MV-4-11 (cell line): ENCODE data around the gene PLXNA4.
A peak's percentile ranks its signal among the peaks of the same experiment; 100 is the strongest.

Source experiments
- DNase-seq: peaks from one replicate; lab custom pipeline; 2025; lab: John Stamatoyannopoulos, UW

Gene PLXNA4

GRCh38 chr7:132115758-132116157 is 460.5 kb downstream of the PLXNA4 start:
- DNase-seq, result no peak

- no peak for DNase-seq
Observed at GRCh38 chr7:132115028-132115427, 461.2 kb downstream of the PLXNA4 start.

GRCh38 chr7:132114411-132114810 is 461.9 kb downstream of the PLXNA4 start:
- no peak for DNase-seq

GRCh38 chr7:132113536-132114371 is 462.5 kb downstream of the PLXNA4 start:
- DNase-seq, result no peak

- DNase-seq, result no peak
Observed at GRCh38 chr7:132112657-132113056, 463.6 kb downstream of the PLXNA4 start.

- DNase-seq, result no peak
Observed at GRCh38 chr7:132112106-132112505, 464.2 kb downstream of the PLXNA4 start.

GRCh38 chr7:132110692-132111091 is 465.6 kb downstream of the PLXNA4 start:
- DNase-seq, result no peak

- peak; percentile 51 for DNase-seq
Observed at GRCh38 chr7:132109769-132110168, 466.5 kb downstream of the PLXNA4 start.

- no peak for DNase-seq
Observed at GRCh38 chr7:132108563-132108962, 467.7 kb downstream of the PLXNA4 start.

- DNase-seq, result no peak
Observed at GRCh38 chr7:132106491-132106890, 469.8 kb downstream of the PLXNA4 start.

- DNase-seq, result no peak
Observed at GRCh38 chr7:132105096-132105495, 471.2 kb downstream of the PLXNA4 start.

- DNase-seq, result no peak
Observed at GRCh38 chr7:132103718-132104117, 472.6 kb downstream of the PLXNA4 start.

GRCh38 chr7:132102942-132103341 is 473.3 kb downstream of the PLXNA4 start:
- DNase-seq, result no peak

- DNase-seq, result no peak
Observed at GRCh38 chr7:132102391-132102790, 473.9 kb downstream of the PLXNA4 start.

- DNase-seq, result no peak
Observed at GRCh38 chr7:132100981-132101380, 475.3 kb downstream of the PLXNA4 start.

GRCh38 chr7:132100483-132100882 is 475.8 kb downstream of the PLXNA4 start:
- no peak for DNase-seq

- no peak for DNase-seq
Observed at GRCh38 chr7:132099163-132099562, 477.1 kb downstream of the PLXNA4 start.

- DNase-seq, result no peak
Observed at GRCh38 chr7:132098327-132098726, 477.9 kb downstream of the PLXNA4 start.

GRCh38 chr7:132097550-132098134 is 478.6 kb downstream of the PLXNA4 start:
- no peak for DNase-seq

GRCh38 chr7:132095111-132095765 is 481.0 kb downstream of the PLXNA4 start:
- DNase-seq, result no peak

GRCh38 chr7:132092106-132092505 is 484.2 kb downstream of the PLXNA4 start:
- DNase-seq, result no peak

GRCh38 chr7:132091706-132092105 is 484.6 kb downstream of the PLXNA4 start:
- no peak for DNase-seq

GRCh38 chr7:132090444-132090843 is 485.8 kb downstream of the PLXNA4 start:
- DNase-seq, result peak; percentile 64
